GM23248 (cell line): Measurements from ENCODE around the gene COBLL1.

Experiments used
- EZH2 ChIP-seq: fragments of 200-600 bp; sonication (generic); IDR thresholded peaks from 2 replicates; pipeline ENCODE4 v1.6.1; 2018; ENCODE audit warnings: antibody characterized with exemption, mild to moderate bottlenecking; ENCODE audit not compliant: insufficient read depth, poor library complexity, severe bottlenecking
- EZH2phosphoT487 ChIP-seq: fragments of 200-600 bp; sonication (generic); IDR thresholded peaks from 2 replicates; pipeline ENCODE4 v1.6.1; 2018; ENCODE audit warnings: antibody characterized with exemption, moderate library complexity, mild to moderate bottlenecking, low read depth; ENCODE audit not compliant: insufficient read depth

GRCh38 chr2:164847291-164847690, 5.7 kb upstream of the COBLL1 start:
- no peak for TF ChIP-seq EZH2phosphoT487
- TF ChIP-seq EZH2: no peak
